Fibroblast of the aortic adventitia (primary cell): ENCODE measurements around the gene RPS24. TPM values are rescaled to one million over a fixed set of nuclear protein-coding genes. Genes with fewer than 3 reads are reported as not detected.

Experiments
- DNase-seq: peaks from one replicate; pipeline ENCODE4 v3.0.0-alpha.2; 2010; ENCODE audit warnings: low read depth
- H3K4me3 ChIP-seq: 2 replicates; pipeline ENCODE4 v1.5.1; 2011; ENCODE audit warnings: low read depth, mild to moderate bottlenecking, control low read depth, low read length, moderate library complexity
- total RNA-seq: library from RNA; depleted of rRNA; stranded (reverse); fragments of >200 nt; gene quantifications from 2 replicates; pipeline ENCODE4 v1.2.3, GENCODE V29; 2012; ENCODE audit warnings: low replicate concordance
- TF ChIP-seq, protein P1 (sequence below): IDR thresholded peaks from 2 replicates; pipeline ENCODE4 v1.5.1; 2011; ENCODE audit warnings: mild to moderate bottlenecking, low read length, control low read depth, inconsistent platforms; ENCODE audit not compliant: insufficient read depth

Gene RPS24
- total RNA-seq, 1 donor = 3,613 TPM

DNA sequence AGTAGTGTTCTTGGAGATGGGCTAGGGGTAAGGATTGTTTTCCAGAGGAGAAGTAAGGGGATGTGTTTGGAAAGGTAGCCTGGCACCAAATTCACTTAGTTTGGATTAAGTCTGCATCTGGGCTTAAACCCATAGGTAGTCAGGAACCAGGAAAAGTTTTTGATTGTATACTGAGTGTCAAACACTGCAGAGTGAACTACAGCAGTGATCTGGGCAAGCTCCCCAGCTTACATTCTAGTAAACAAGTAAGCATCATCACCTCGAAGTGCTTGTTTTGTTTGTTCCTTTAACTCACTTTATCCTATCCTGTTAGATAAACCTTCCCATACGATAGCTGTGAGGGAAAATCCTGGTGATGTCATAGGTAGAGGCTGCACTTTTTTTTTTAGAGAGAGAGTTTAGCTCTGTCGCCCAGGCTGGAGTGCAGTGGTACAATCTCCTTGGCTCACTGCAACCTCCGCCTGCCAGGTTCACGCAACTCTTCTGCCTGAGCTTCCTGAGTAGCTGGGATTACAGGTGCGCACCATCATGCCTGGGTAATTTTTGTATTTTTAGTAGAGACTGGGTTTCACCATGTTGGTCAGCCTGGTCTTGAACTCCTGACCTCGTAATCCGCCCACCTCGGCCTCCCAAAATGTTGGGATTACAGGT lies 2.4 kb downstream of the RPS24 start:
- H3K4me3 ChIP-seq = peak overlapping the region; percentile 5
- TF ChIP-seq, protein P1, sequence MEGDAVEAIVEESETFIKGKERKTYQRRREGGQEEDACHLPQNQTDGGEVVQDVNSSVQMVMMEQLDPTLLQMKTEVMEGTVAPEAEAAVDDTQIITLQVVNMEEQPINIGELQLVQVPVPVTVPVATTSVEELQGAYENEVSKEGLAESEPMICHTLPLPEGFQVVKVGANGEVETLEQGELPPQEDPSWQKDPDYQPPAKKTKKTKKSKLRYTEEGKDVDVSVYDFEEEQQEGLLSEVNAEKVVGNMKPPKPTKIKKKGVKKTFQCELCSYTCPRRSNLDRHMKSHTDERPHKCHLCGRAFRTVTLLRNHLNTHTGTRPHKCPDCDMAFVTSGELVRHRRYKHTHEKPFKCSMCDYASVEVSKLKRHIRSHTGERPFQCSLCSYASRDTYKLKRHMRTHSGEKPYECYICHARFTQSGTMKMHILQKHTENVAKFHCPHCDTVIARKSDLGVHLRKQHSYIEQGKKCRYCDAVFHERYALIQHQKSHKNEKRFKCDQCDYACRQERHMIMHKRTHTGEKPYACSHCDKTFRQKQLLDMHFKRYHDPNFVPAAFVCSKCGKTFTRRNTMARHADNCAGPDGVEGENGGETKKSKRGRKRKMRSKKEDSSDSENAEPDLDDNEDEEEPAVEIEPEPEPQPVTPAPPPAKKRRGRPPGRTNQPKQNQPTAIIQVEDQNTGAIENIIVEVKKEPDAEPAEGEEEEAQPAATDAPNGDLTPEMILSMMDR = no peak
- DNase-seq = no peak

DNA sequence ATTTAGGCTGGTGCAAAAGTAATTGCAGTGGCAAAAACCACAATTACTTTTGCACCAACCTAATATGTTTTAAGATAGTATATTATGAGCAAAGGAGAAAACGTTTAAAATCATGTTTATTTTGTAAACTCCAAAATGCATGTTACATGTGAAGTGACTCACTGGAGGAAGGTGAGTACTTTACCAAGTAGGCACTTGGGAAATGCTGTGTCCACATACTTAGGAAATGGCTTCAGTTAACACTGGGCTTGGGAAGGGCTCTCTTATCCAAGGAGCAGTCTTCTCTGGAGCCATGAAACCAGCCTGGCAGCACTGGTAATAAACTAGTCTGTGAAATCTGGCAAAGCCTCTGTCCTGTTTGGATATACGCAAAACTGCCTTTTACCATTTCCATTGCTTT lies 4.4 kb downstream of the RPS24 start:
- TF ChIP-seq, protein P1 = no peak
- no peak overlapping the region for H3K4me3 ChIP-seq
- DNase-seq = no peak

DNA sequence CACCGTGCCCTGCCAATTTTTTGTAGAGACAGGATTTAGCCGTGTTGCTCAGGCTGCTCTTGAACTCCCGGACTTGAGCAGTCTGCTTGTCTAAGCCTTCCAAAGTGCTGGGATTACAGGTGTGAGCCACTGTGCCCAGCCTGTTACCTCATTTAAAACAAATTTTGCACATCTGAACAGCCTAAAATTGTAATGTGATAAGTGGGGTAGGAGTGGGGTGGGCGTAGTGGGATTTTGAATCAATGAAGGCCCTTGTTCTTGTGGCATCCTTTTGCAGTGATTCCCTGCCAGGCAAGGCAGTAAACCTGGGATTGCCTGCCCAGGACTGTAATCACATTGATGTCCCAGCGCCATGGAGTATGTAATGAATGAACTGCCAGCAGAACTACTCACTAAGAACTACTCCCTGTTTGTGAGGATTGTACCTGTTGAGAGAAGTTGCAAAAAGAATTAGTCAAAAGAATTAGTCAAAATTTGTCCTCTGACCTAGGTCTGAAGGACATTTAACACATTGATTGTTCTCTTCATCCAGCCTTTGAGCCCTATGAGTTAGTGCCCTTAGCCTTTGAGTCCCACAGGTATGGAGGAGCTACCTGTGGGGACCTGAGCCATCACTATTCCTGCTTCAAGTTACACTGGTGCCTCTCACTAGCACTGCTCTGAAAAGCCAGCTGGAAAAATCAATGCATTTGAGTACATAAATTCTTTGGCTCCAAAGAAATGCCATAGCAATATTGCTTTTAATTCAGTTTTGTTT lies 5.3 kb downstream of the RPS24 start:
- TF ChIP-seq, protein P1 = no peak
- DNase-seq = no peak
- H3K4me3 ChIP-seq = no peak overlapping the region

DNA sequence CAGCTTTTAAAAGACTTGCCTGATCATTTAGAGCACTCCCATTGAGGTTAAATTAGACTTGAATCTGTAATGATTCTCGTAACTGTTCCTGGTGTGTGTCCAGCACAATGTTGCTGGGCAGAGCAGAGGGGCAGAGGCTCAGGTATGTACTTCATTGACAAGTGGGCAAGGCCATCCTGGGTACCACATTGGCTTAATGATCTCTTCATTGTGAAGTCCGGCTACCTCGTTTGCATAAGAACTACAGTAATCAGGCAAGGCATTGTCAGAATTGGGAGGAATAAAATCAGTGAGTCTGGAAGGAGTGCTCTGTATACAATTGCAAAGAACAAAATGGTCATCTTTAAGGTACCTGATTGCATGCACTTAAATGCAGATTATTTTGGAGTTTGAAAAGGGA lies 6.1 kb downstream of the RPS24 start:
- no peak for DNase-seq
- TF ChIP-seq, protein P1 = no peak

DNA sequence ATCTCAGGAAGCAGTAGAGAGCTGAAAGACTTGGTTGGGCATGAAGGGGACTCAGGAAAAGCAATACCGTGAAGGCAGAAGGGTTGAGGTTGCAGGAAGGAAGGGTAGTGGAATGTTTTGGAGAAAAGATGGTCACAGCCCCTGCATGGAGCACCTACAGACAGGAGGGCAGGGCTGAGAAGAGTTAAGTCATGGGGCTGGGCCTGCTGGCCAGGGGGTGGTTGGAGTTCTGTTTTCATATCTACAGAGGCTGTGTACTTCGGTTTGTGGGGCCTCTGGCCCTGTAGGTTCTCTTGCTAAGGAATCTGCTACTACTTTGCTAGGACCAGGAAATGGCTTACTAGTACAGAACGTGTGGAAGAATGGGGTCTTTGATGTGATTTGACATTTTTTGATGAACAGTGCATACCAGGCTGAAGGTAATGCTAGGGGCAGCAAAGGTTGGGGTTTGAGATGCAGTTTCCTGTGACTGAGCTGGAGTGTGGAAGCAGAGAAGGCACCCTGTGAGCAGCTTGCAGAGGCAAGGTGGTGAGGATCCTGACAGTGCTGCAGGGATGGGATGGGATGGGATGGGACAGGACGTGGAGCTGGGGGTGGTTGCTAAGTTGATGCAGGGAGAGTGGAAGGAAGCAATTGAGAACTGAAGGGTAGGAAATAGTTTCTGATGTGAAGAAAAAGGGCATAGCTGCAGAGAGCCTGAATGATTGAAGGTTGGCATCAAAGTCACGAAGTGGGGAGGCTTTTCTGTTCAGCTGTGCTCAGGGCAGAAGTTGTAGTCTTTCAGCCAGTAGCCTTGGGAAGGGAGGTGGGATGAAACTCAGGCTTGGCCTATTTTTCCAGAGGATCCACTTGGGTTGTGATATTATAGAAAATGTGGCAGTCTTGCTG lies 7.8 kb downstream of the RPS24 start:
- TF ChIP-seq, protein P1 = no peak
- H3K4me3 ChIP-seq = no peak overlapping the region
- no peak for DNase-seq

More for the DNA sequence above, 6.1 kb downstream of the RPS24 start:
- H3K4me3 ChIP-seq = no peak overlapping the region

DNA sequence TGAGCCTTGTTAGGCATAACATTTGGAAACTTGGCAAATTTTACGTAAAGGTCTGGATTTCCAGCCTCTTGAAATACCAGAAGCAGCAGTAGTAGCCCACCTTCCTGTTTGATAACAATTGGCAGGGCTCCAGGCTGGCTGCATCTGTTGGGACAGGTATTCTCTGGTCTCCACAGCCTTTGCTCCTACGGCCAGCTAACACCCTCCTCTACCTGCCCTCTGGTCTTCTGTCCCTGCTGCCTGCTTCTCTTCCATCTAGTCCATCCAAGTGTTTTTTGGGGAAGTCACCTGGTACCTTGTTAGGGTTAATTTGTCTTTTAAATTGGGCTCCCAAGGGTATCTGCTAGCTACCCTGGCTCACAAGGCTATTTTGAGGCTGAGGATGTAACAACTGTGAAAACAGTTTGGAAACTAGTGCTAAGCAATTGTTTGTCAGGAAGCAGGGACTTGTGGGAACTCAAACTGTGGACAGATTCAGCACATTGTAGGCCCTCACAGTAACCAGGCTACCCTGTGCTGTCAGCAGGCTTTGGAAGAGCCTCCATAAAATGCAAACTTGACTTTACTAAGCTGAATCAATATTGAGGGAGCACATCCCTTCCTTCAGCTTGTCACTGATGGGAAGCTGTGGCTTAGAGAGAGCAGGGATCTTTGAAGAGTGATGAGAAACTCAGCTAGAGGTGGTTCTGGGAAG lies 8.5 kb downstream of the RPS24 start:
- TF ChIP-seq, protein P1 = no peak
- DNase-seq = no peak
- no peak overlapping the region for H3K4me3 ChIP-seq
